GM18907 (cell line): ENCODE measurements around the gene KLF13.

Experiments
- ATAC-seq: cut with Tn5 transposase; IDR thresholded peaks from one replicate; pipeline ENCODE4 v1.9.1; 2021; ENCODE audit warnings: mild to moderate bottlenecking, moderate library complexity; ENCODE audit not compliant: unreplicated experiment

KLF13 gene

DNA sequence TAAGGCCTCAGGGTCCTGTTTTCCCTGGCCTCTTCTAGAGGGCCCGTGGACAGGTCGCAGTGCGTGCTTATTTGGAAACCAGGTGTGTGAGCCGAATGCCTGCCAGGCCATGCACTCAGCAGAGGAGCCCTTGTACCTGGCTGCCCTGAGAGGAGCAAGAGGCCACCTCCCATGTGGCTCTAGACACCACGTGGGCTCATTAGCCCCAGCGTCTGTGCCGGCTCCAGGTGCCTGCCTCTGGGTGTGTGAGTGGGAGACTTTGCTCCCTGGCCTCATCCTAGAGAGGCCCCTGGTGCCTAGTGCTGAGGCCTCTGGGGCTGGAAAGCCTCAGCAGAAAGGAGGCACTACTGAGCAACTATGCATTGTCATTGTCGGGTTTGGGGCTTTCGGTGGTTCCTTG, 50.4 kb downstream of the KLF13 start:
- no peak for ATAC-seq

DNA sequence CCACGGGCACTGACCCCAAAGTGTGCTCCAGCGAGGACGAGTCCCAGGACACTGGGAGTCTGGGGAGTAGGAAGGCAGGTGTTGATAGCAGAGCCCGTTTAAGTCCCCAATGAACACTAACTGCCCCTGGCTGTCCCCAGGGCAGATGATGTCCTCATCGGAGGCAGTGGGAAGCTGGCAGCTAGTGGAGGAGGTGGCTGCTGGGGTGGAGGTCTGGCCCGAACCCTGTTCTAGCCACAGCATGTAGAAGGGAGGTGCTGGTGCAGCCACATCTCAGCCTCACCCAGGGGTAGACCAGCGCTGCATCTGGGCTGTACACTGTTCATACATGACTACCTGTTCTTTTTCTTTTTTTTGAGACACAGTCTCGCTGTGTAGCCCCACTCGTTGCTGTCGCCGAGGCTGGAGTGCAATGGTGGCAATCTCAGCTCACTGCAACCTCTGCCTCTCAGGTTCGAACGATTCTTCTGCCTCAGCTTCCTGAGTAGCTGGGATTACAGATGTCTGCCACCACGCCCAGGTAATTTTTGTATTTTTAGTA, 51.8 kb downstream of the KLF13 start:
- ATAC-seq = no peak

DNA sequence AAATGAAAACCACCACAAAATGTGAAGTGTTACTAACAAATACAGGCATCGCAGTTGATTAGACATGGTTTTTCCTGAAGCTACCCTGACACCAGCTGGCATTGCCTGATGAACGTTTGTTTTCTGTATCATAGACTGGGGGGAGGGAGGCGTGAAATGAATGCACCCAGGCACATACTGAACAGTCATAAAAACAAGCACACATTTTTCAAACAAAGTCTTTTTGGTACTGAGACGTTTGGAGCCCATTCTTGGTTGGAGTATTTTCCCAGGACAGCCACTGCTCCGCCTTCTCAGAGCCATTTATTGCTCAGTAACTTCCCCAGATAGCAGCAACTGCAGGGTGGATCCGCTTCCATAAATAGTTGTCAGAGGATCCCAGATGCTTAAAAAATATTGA, 52.4 kb downstream of the KLF13 start:
- no peak for ATAC-seq

DNA sequence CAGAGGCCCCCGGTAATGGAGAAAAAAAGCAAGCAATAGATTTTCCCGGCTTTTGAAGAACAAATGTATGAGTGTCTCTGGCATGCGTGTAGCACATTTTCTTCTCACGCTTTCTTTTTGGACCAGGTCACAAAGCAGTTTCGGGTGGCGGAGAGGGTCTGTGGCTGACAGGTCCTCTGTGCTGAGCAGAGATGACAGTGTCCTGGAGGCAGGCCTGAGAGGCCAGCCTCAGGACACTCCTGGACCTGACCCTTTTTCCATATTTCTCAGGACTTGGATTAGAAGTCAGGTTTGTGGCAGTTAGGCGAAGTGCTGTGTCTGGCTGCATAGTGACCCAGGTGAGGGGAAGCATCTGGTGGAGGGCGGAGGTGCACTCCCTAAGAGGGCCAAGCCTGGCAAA, 52.9 kb downstream of the KLF13 start:
- no peak for ATAC-seq

DNA sequence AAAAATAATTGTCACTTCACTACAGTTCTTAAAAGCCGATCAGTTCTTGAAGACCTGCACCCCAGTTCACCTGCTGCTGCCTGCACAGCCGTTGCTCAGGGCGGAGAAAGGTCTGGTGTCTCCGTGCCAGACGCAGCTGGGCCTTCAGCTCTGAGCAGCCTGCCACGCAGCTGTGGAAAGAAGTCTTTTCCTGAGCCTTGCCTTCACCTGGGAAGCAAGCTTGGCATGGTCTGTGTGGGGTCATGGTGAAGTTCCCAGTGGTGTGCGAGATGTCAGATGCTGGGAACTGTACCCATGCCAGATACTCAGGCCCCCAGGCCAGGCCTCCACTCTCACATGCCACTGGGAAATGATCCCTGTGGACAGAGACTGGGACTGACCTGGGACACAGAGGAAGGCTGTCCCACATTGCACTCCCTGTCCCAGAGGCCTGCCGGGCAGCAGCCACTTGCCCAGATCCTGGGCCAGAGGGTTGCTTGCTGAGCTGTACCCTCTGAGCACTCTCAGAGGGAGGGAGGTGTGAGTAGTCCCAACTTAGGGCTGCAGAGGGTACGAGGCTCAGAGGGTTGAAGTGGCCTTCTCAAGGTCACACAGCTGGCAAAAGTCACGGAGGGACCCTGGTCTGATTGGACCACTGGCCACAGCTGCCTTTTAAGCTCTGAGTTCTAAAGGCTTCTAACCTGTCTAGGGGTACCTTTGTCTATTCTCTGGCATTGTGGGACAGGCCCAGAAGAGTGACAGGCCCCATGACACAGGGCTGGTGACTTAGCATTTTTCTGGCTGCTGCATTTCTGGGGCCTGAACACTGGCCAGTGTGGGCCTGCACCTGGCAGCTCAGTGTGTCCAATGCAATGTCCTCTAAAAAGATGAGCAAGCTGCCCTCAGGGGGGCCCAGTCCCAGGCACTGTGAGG, 55.4 kb downstream of the KLF13 start:
- ATAC-seq = no peak

DNA sequence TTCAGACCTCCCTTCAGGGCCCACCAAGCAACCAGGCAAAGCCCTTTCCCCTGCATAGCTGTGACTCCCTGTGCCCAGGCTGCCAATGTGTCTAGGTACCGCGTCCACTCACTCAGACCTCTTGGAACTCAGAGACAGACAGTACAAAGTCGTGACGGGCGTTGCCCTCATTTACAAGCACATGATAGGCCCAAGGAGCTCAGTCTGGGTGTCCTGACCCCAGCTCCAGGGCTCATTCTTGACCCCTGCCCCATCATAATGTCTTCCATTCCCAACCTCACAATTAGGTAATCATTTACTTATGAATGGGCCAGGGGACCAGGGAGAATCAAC, 56.0 kb downstream of the KLF13 start:
- no peak for ATAC-seq

DNA sequence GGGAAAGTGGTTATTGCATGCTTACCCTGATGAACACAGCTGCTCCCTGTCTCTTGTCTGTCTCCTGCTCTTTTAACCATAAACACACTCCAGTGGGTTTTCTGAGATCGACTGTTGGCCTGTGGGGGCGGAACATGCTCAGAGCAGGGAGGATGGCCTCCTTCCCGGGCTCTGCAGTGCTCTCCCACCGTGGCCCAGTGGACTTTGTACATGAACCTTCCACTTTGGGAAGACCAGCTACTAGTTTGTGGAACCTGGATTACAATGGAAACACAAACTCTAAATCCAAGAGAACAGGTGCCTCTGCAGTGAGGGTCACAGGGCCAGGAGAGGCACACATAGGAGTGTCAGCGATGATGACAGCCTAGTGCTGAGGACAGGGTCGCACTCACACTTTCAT, 56.5 kb downstream of the KLF13 start:
- no peak for ATAC-seq

DNA sequence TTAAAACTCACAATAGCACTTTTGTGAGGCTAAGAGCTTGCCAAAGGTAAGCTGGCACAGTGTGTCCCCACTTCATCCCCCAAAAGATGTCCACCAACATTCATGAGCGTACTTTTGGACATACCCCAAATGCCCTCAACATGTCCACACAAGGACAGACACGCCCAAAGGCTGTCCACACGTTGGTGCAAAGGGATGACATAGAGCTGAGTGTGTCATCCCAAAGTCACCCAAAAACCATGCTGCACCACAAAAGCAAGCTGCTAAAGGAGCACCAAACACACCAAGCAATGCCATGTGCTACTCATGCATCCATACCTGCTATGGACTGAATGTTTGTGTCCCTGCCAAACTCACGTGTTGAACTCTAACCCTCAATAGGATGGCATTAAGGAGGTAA, 57.9 kb downstream of the KLF13 start:
- ATAC-seq = no peak

DNA sequence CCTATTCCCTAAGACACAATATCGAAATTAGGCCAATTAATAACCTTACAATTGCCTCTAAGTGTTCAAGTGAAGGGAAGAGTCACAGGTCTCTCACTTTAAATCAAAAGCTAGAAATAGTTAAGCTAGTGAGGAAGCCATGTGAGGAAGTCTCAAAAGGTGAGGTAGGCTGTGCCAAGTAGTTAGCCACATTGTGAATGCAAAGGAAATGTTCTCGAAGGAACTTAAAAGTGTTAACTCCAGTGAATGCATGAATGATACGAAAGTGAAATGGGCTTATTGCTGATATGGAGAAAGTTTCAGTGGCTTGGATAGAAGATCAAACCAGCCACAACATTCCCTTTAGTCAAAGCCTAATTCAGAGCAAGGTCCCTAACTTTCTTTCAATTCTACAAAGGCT, 59.1 kb downstream of the KLF13 start:
- no peak for ATAC-seq

DNA sequence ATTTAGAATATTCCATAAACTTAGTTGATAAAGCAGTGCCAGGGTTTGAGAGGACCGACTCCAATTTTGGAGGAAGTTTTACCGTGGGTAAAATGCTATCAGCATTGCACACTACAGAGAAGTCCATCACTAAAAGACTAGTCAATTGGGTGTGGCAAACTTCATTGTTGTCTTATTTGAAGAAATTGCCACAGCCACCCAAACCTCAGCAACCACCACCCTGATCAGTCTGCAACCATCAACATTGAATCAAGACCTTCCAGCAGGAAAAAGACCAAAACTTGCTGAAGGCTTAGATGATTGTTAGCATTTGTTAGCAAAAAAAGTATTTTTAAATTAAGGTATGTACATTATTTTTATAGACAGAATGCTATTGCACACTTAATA, 60.5 kb downstream of the KLF13 start:
- no peak for ATAC-seq

DNA sequence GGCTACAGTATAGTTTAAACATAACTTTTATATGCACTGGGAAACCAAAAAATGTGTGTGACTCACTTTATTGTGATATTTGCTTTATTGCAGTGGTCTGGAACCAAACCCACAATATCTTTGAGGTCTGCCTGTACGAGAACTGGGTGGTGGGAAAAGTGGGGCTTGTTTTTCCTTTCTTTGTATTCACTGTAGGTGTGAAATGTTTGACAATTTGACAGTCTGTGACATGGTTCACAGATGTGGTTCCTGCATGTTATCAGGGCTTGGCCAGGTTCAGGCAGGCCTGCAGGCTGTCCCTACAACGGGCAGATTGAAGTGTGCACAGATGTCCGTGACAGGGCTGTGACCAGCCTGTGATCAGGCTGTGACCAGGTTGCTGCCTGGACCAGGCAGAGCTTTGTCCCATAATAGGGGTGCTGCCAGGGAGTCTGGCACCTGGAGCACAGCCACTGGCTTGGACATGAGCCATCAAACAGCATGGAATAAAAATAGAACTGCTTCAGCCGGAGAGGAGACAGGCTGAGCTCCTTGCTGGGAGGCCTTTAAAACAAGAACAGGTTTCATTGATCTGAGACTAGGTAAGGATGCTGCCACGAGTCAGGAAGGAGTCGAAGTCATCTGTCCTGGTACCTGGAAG, 61.0 kb downstream of the KLF13 start:
- no peak for ATAC-seq

DNA sequence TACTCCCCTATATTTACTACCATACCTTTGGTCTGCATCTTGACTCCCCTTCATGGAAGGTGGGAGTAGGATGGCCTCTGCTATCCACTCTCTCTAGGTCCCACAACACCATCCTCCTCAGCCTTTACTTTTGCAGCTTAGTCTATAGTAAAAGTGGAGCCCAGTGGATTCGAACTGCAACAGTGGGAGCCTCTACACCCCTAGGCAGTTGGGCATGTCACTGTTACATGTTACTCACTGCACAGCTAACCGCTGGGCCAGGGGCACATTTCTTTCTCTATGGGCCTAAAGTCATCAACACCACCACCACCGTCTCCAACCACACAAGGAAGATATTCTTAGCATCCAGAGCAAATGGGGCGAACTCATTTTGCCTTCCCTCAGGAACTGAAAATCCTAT, 62.9 kb downstream of the KLF13 start:
- ATAC-seq = no peak

DNA sequence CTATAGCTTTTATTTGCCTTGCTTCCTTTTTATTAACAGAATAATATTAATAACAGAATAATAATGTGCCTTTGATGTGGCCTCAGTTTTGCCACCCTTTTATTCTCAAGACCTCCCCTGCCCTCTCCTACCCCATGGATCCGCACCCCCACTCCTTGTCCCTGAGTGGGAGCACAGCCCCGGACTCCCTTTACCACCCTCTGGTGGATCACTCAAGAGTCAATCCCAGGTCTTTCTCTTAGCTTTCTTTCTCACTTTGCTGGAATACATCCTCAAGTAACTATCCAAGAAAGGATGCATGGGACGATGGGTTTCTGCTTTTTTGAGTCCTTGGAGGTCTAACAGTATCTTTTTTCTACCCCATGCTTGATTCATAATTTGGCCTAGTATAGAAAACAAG, 63.4 kb downstream of the KLF13 start:
- no peak for ATAC-seq

DNA sequence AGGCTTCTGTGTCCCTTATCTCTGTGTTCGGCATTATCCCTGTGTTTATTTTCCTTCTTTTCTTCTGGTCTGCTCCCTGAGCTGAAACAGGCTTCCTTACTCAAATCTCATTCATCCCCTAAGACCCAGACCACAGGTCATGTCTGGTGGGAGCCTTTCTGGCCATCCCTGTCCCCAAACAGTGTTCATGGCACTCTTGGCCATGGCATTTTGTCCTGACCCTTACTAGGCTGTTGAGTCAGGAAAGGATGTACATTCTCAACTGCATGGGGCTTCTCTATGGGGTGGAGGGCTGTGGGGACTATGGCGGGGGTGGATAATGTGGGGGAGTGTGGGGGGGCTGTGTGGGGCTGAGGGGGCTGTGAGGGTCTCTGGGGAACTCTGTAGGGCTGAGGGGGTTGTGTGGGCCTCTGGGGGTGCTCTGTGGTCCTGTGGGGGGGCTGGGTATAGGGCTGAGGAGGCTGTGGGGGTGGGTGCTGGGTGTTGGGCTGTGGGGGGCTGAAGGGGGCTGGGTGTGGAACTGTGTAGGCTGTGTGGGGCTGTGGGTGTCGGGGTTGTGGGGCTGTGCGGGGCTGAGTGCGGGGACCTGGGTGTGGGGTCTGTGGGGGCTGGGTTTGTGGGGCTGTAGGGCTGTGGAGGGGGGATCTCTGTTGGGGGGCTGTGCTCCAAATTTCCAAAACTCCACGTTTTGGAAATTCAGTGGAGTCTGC, 64.3 kb downstream of the KLF13 start:
- no peak for ATAC-seq

DNA sequence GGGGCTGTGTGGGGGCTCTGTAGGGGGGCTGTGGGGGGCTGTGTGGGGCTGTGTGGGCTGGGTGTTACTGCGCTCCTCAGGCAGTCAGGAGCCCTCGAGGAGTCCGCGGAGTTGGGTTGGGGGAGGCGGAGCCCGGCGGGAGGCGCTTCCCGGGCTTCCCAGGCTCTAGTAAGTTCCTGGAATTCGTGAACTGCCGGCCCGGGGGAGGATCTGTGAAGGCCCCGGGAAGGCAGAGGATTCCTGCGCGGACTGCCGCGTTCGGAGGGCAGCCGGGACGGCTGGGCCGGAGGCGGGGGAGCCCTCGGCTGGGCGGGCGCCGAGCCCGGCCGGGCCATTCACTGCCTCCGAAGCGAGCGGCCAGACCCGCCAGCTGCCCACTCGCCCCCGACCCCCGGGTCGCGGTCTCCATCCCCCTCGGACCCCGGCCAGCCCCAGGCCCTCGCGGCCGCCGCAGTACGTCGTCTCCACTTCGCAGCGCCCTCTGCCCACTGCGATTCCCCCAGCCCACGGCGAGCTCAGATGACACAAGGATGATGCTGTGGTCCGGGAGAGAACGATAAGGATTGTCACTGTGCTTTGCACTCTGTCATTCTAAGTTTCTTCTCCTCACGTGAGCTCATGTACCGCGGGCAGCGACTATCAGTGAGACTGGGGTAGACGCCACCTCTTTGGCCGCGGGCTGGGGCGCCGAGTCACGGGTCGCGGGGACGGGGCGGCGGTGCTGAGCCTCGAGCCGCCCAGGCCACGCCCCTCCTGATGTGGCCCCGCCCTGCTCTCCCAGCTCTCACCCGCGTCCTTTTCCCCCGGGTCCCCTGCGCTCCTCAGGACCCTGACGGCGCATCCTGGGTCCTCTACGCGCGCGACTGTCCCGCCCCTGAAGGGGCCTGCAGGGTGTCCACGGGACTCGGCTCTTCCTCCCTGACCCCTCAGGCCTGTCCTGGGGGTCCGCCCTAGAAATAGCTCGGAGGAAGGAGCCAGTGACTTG, 65.3 kb downstream of the KLF13 start:
- ATAC-seq = peak; percentile 84

DNA sequence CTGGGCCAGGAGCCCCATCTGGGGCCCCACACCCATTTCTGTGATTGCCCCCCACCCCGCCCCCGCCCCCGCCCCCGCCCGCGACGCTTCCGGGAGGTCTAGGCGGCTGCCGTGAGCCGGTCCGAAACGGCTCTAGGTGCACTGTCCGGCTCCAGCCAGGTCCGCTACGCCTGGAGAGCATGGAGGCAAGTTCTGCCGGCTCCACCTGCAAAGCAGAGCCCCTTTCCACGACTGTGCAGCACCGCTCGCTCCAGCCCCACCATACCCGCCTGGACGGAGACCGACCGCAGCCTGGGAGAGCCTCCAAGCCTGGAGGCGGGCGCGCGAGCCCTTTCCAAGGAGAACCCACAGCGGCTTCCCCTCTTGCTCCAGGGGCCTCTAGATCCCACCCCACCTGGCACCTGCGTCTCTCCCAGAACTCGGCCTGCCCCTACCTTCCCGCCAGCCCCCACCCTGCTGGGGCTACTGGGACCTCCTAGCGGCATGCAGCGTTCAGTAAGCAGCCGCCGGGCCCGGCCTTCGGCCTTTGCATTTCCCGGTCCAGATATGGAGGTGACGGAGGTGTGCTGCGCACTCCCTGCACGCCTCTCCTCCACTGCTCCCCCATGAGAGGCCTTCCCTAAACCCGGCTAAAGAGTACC, 66.2 kb downstream of the KLF13 start:
- peak; percentile 41 for ATAC-seq

DNA sequence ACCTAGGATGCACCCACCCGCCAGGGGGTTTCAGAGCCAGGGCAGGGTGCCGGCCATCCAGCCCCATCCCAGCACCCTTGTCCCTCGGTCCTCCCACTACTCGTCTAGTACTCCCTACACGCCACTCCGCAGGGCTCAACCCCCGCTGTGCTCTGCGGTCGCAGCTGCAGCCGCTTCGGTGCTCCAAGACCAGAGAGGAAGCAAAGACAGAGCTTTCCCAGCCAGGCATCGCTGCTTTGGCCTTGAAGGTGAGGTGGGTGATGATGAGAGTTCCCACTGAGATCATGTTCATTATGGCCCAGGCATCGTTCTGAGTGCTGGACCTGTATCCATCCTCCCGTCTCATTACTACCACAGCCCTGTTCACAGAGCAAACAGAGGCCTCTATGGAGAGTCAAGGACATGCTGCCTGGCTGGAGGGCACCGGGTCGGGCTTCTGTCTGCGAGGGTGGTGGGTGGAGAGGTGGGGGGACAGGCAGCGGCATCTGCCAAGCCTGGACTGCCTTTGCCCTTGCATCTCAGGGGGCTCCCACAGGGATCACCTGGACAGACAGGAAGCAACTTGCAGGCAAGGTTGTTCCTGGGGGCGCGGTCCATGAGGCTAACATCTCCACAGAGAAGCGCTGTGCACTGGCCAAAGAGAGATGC, 66.9 kb downstream of the KLF13 start:
- no peak for ATAC-seq

DNA sequence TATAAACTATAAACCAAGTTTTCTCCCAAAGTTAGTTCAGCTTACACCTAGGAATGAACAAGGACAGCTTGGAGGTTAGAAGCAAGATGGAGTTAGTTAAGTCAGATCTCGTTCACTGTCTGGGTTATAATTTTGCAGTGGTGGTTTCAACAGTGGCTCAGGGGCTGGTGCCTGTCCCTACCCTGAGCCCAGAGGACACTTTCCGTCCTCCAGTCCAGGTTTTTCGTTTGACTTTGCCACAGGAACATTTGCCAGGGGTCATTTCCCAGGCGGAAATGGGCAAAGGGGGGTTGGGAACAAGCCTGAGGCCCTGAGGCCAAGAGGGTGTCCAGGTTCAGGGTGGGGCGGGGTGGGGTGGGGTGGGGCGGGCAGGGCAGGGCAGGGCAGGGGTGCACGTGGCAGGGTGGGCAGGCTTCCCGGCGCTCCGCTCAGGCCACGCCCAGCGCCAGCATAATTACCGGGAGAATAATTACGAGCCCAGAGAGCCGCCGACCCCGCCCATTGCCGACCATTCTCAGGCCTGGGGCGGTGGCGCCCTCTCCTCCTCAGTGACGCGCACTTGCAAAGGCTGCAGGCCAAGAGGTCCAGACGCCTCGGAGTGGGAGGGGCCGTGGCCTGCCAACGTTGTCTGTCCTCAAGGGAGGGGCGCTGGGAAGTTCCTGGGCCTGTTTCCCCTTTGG, 70.4 kb downstream of the KLF13 start:
- ATAC-seq = no peak
